Endodermal cell (in vitro differentiated cells): Measurements from ENCODE around the gene PRUNE2. TPM values are rescaled to one million over a fixed set of nuclear protein-coding genes. Genes with fewer than 3 reads are reported as not detected.

ENCODE experiments used
- DNase-seq: peaks from one replicate; pipeline ENCODE4 v3.0.0-alpha.2; 2017
- H3K27ac ChIP-seq: 2 replicates; pipeline ENCODE4 v1.5.1; 2013; ENCODE audit warnings: mild to moderate bottlenecking, low read depth, low read length, moderate library complexity
- H3K27me3 ChIP-seq: 2 replicates; pipeline ENCODE4 v1.6.1; 2013; ENCODE audit warnings: mild to moderate bottlenecking, low read length, moderate library complexity; ENCODE audit not compliant: insufficient read depth, control insufficient read depth, poor library complexity, severe bottlenecking
- H3K36me3 ChIP-seq: 2 replicates; pipeline ENCODE4 v1.7.0; 2013; ENCODE audit warnings: mild to moderate bottlenecking, low read length, moderate library complexity; ENCODE audit not compliant: control insufficient read depth, insufficient read depth
- H3K4me1 ChIP-seq: one replicate; pipeline ENCODE4 v1.7.0; 2013; ENCODE audit warnings: low read length; ENCODE audit not compliant: control insufficient read depth, insufficient read depth
- H3K4me3 ChIP-seq: 2 replicates; pipeline ENCODE4 v1.5.1; 2013; ENCODE audit warnings: mild to moderate bottlenecking, low read length, moderate library complexity
- H3K9ac ChIP-seq: 2 replicates; pipeline ENCODE4 v1.6.1; 2013; ENCODE audit warnings: mild to moderate bottlenecking, low read length, moderate library complexity; ENCODE audit not compliant: poor library complexity, severe bottlenecking; ENCODE audit errors: extremely low read depth
- H3K9me3 ChIP-seq: 2 replicates; pipeline ENCODE4 v1.6.1; 2013; ENCODE audit warnings: mild to moderate bottlenecking, low read length, moderate library complexity; ENCODE audit not compliant: control insufficient read depth
- H3K27ac Mint-ChIP-seq: 2 replicates; pipeline ENCODE4 v1.8.0; 2020; ENCODE audit warnings: mixed read lengths
- H3K27me3 Mint-ChIP-seq: 2 replicates; pipeline ENCODE4 v1.8.0; 2021; ENCODE audit warnings: mild to moderate bottlenecking, mixed read lengths; ENCODE audit not compliant: insufficient read depth
- H3K36me3 Mint-ChIP-seq: 2 replicates; pipeline ENCODE4 v1.8.0; 2020; ENCODE audit warnings: low read depth, mixed read lengths
- H3K4me1 Mint-ChIP-seq: 2 replicates; pipeline ENCODE4 v1.8.0; 2020; ENCODE audit warnings: mixed read lengths
- H3K4me3 Mint-ChIP-seq: 2 replicates; pipeline ENCODE4 v1.8.0; 2020; ENCODE audit warnings: mild to moderate bottlenecking, moderate library complexity, mixed read lengths
- H3K9me3 Mint-ChIP-seq: 2 replicates; pipeline ENCODE4 v1.8.0; 2020; ENCODE audit warnings: mild to moderate bottlenecking, mixed read lengths
- CTCF ChIP-seq: fragments of 200-600 bp; sonication (generic); conservative IDR thresholded peaks from 2 replicates; pipeline ENCODE4 v1.5.0; 2021; ENCODE audit warnings: antibody characterized with exemption, mild to moderate bottlenecking
- WGBS, 2 experiments: methylation state at CpG; one replicate each; pipeline versions ENCODE4 v1.1.5 to v1.1.7; 2013; ENCODE audit warnings: missing lambda C conversion rate in 2 of 2, mixed read lengths in 1 of 2; ENCODE audit not compliant: insufficient coverage in 1 of 2, insufficient read length in 1 of 2; 5-methylcytosine and 5-hydroxymethylcytosine counted together
- total RNA-seq, 2 donors: library from RNA; stranded (reverse); fragmentation: NEBNext Ultra II Directional in 1 of 2; extraction: Animal tissue kit (Norgen Biotek cat#: 25700) in 1 of 2; gene quantifications; 2 replicates in 1 of 2; 3 replicates in 1 of 2; pipeline ENCODE4 v1.2.1, GENCODE V29; 2021

PRUNE2 gene
- total RNA-seq, 2 donors from 2014 or later: 4.1 to 6.8 TPM

GRCh38 chr9:76799473-76799872 is 106.4 kb downstream of the PRUNE2 start:
- Mint-ChIP-seq H3K9me3 (no peaks in the 10 kb centered on the region), H3K27me3 (no peaks in the 10 kb centered on the region)

DNA sequence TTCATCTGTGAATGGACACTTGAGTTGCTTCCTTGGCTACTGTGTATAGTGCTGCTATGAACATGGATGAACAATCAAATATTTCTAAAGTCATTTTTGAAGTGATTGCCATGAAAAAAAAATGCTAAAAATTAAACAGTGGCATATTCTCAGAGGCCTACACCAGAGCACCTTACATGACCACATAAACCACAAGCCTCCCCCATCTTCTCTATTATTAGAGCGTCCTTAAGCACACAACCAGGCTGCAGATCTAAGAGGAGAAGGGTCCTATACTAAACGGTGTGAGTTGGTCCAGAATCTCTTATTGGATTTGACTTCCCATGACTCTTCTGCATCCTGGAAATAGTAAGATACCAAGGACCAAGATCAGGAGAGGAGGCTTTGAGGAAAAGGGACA is 107.4 kb downstream of the PRUNE2 start:
- Histone ChIP-seq H3K4me3 (no peak overlapping the region), H3K27ac (no peak overlapping the region), H3K4me1 (peaks cover 8% of the 10 kb centered on the region), H3K9ac (no peak overlapping the region), H3K27me3 (no peaks in the 10 kb centered on the region), H3K36me3 (no peaks in the 10 kb centered on the region), H3K9me3 (no peaks in the 10 kb centered on the region)
- no peak for DNase-seq
- peaks cover 14% of the 10 kb centered on the region for H3K4me1 Mint-ChIP-seq
- TF ChIP-seq CTCF: no peak
- WGBS, 2 experiments: 93% methylated on average over 2 of the region's 2 CpGs; no CpG with 5 or more reads in 1 of the 2 experiments
- no peaks in the 10 kb centered on the region for H3K9me3 Mint-ChIP-seq
- H3K36me3 Mint-ChIP-seq: no peaks in the 10 kb centered on the region
- H3K27ac Mint-ChIP-seq: no peak overlapping the region
- H3K4me3 Mint-ChIP-seq: no peak overlapping the region
- H3K27me3 Mint-ChIP-seq: no peaks in the 10 kb centered on the region

More at GRCh38 chr9:76799473-76799872, 106.4 kb downstream of the PRUNE2 start:
- H3K4me1 Mint-ChIP-seq: peaks cover 22% of the 10 kb centered on the region
- Histone ChIP-seq H3K27ac (no peak overlapping the region), H3K9ac (no peak overlapping the region), H3K9me3 (no peaks in the 10 kb centered on the region), H3K27me3 (no peaks in the 10 kb centered on the region), H3K36me3 (no peaks in the 10 kb centered on the region), H3K4me1 (peaks cover 18% of the 10 kb centered on the region), H3K4me3 (no peak overlapping the region)
- no peak overlapping the region for H3K4me3 Mint-ChIP-seq
- no peak for TF ChIP-seq CTCF
- H3K36me3 Mint-ChIP-seq: no peaks in the 10 kb centered on the region
- DNase-seq: no peak
- 100% methylated on average over 1 of the region's 1 CpG; no CpG with 5 or more reads in 1 of the 2 experiments for WGBS, 2 experiments
- no peak overlapping the region for H3K27ac Mint-ChIP-seq

- 92 to 93% methylated on average over 3 to 5 of the region's 5 CpGs for WGBS, 2 experiments
- no peak for DNase-seq
- no peaks in the 10 kb centered on the region for H3K4me1 Mint-ChIP-seq
Measured at GRCh38 chr9:76796296-76796695, 109.6 kb downstream of the PRUNE2 start.

More at GRCh38 chr9:76796296-76796695, 109.6 kb downstream of the PRUNE2 start:
- H3K9ac ChIP-seq: no peak overlapping the region
- no peaks in the 10 kb centered on the region for H3K36me3 Mint-ChIP-seq
- no peak overlapping the region for H3K27ac ChIP-seq
- H3K4me3 Mint-ChIP-seq: no peak overlapping the region
- H3K4me3 ChIP-seq: no peak overlapping the region
- H3K9me3 ChIP-seq: no peaks in the 10 kb centered on the region
- H3K27me3 Mint-ChIP-seq: no peaks in the 10 kb centered on the region
- TF ChIP-seq CTCF: no peak
- H3K36me3 ChIP-seq: no peaks in the 10 kb centered on the region
- H3K9me3 Mint-ChIP-seq: no peaks in the 10 kb centered on the region
- H3K27me3 ChIP-seq: no peaks in the 10 kb centered on the region
- H3K27ac Mint-ChIP-seq: no peak overlapping the region
- H3K4me1 ChIP-seq: no peaks in the 10 kb centered on the region
